Measurements from ENCODE around the gene ITPKC.
A peak's percentile ranks its signal among the peaks of the same experiment; 100 is the strongest.

ITPKC gene

GRCh38 chr19:40774916-40775631, 58.2 kb downstream of the ITPKC start, which contains the start of gene MIA:
Gene MIA (plus strand): TSS chr19:40775521. CDS start chr19:40775543, 22 bp downstream.
- no peak within 1 kb of the TSS for H3K4me3 ChIP-seq (ENCODE audit: control insufficient read depth, low read depth, low read length)
- DNase-seq (ENCODE audit: low read depth), result no peak
- no peak for TF ChIP-seq CTCF (IDR thresholded peaks at IDR 0.05; ENCODE audit: control insufficient read depth, insufficient read depth, low read depth, low read length, missing control alignments)

- no peak overlapping the region for H3K4me3 ChIP-seq (ENCODE audit: control insufficient read depth, low read depth, low read length)
- no peak for DNase-seq (ENCODE audit: low read depth)
- TF ChIP-seq CTCF (IDR thresholded peaks at IDR 0.05; ENCODE audit: control insufficient read depth, insufficient read depth, low read depth, low read length, missing control alignments), result no peak
Measured at GRCh38 chr19:40775632-40776022, 58.7 kb downstream of the ITPKC start.

- no peak overlapping the region for H3K4me3 ChIP-seq (ENCODE audit: control insufficient read depth, low read depth, low read length)
- no peak for DNase-seq (ENCODE audit: low read depth)
- TF ChIP-seq CTCF (IDR thresholded peaks at IDR 0.05; ENCODE audit: control insufficient read depth, insufficient read depth, low read depth, low read length, missing control alignments), result no peak
Measured at GRCh38 chr19:40776364-40776763, 59.5 kb downstream of the ITPKC start.

- H3K4me3 ChIP-seq (ENCODE audit: control insufficient read depth, low read depth, low read length), result peak overlapping the region; percentile 65
- peak; percentile 78 for DNase-seq (ENCODE audit: low read depth)
- TF ChIP-seq CTCF (IDR thresholded peaks at IDR 0.05; ENCODE audit: control insufficient read depth, insufficient read depth, low read depth, low read length, missing control alignments), result no peak
Measured at GRCh38 chr19:40776932-40777644, 60.2 kb downstream of the ITPKC start.

- TF ChIP-seq CTCF (IDR thresholded peaks at IDR 0.05; ENCODE audit: control insufficient read depth, insufficient read depth, low read depth, low read length, missing control alignments), result no peak
- no peak for DNase-seq (ENCODE audit: low read depth)
- peak overlapping the region; percentile 65 for H3K4me3 ChIP-seq (ENCODE audit: control insufficient read depth, low read depth, low read length)
Measured at GRCh38 chr19:40777645-40777936, 60.7 kb downstream of the ITPKC start.

GRCh38 chr19:40777937-40778705, 61.2 kb downstream of the ITPKC start, which contains the start of gene RAB4B:
Gene RAB4B (plus strand): TSS chr19:40778247. CDS start chr19:40778376, 129 bp downstream.
- TF ChIP-seq CTCF (IDR thresholded peaks at IDR 0.05; ENCODE audit: control insufficient read depth, insufficient read depth, low read depth, low read length, missing control alignments), result no peak
- DNase-seq (ENCODE audit: low read depth), result peak; percentile 98
- H3K4me3 ChIP-seq (ENCODE audit: control insufficient read depth, low read depth, low read length), result peak within 1 kb of the TSS; percentile 77
